GM21423 (cell line): Measurements from ENCODE around the gene MACROD2.

Source experiments
- ATAC-seq: cut with Tn5 transposase; IDR thresholded peaks from one replicate; pipeline ENCODE4 v1.9.1; 2021; ENCODE audit warnings: mild to moderate bottlenecking, moderate library complexity; ENCODE audit not compliant: unreplicated experiment

The MACROD2 gene

GRCh38 chr20:15576411-15576810 lies 1581.1 kb downstream of the MACROD2 start:
- no peak for ATAC-seq

GRCh38 chr20:15578113-15578512 lies 1582.8 kb downstream of the MACROD2 start:
- no peak for ATAC-seq

GRCh38 chr20:15579688-15580087 lies 1584.4 kb downstream of the MACROD2 start:
- no peak for ATAC-seq

- ATAC-seq: no peak
These were observed 1586.9 kb downstream of the MACROD2 start for GRCh38 chr20:15582146-15582760.

GRCh38 chr20:15584507-15584906 lies 1589.2 kb downstream of the MACROD2 start:
- ATAC-seq: no peak

- no peak for ATAC-seq
These were observed 1597.8 kb downstream of the MACROD2 start for GRCh38 chr20:15593081-15593480.

- ATAC-seq: no peak
These were observed 1598.9 kb downstream of the MACROD2 start for GRCh38 chr20:15594158-15594695.

GRCh38 chr20:15596220-15596890 lies 1601.0 kb downstream of the MACROD2 start:
- ATAC-seq: no peak

GRCh38 chr20:15597306-15597705 lies 1602.0 kb downstream of the MACROD2 start:
- no peak for ATAC-seq

- ATAC-seq: no peak
These were observed 1604.6 kb downstream of the MACROD2 start for GRCh38 chr20:15599961-15600360.

- no peak for ATAC-seq
These were observed 1605.2 kb downstream of the MACROD2 start for GRCh38 chr20:15600565-15600964.

- no peak for ATAC-seq
These were observed 1608.2 kb downstream of the MACROD2 start for GRCh38 chr20:15603506-15603905.

GRCh38 chr20:15603978-15604805 lies 1608.9 kb downstream of the MACROD2 start:
- ATAC-seq: no peak

- ATAC-seq: no peak
These were observed 1614.6 kb downstream of the MACROD2 start for GRCh38 chr20:15609921-15610320.

- no peak for ATAC-seq
These were observed 1615.5 kb downstream of the MACROD2 start for GRCh38 chr20:15610787-15611186.

GRCh38 chr20:15611541-15611940 lies 1616.2 kb downstream of the MACROD2 start:
- no peak for ATAC-seq

- ATAC-seq: no peak
These were observed 1616.9 kb downstream of the MACROD2 start for GRCh38 chr20:15612198-15612597.

GRCh38 chr20:15612769-15613168 lies 1617.5 kb downstream of the MACROD2 start:
- no peak for ATAC-seq

- no peak for ATAC-seq
These were observed 1618.2 kb downstream of the MACROD2 start for GRCh38 chr20:15613530-15613929.

- ATAC-seq: no peak
These were observed 1621.3 kb downstream of the MACROD2 start for GRCh38 chr20:15616626-15617025.

- no peak for ATAC-seq
These were observed 1622.8 kb downstream of the MACROD2 start for GRCh38 chr20:15618110-15618509.

- ATAC-seq: no peak
These were observed 1623.6 kb downstream of the MACROD2 start for GRCh38 chr20:15618912-15619311.
